ENCODE data around the gene PPP1R9B.
A peak's percentile ranks its signal among the peaks of the same experiment; 100 is the strongest.

Gene PPP1R9B

GRCh38 chr17:50111673-50112655 lies 38.5 kb downstream of the PPP1R9B start:
- Histone ChIP-seq H3K9ac (ENCODE audit: insufficient read length, low read depth) (peak overlapping the region; percentile 66), H3K36me3 (ENCODE audit: insufficient read depth, insufficient read length, low read length) (peaks cover 36% of the 10 kb centered on the region), H3K4me3 (ENCODE audit: insufficient read length, low read depth) (no peak overlapping the region), H3K27me3 (ENCODE audit: insufficient read depth, insufficient read length) (no peaks in the 10 kb centered on the region), H3K9me3 (ENCODE audit: insufficient read depth, low read length) (no peaks in the 10 kb centered on the region), H3K4me1 (ENCODE audit: insufficient read depth, insufficient read length) (peaks cover 35% of the 10 kb centered on the region)
- TF ChIP-seq YY1 (IDR thresholded peaks at IDR 0.05; ENCODE audit: insufficient read depth, insufficient read length) (no peak), ZNF274 (IDR thresholded peaks at IDR 0.05; ENCODE audit: low read depth, low read length) (no peak), SUZ12 (IDR thresholded peaks at IDR 0.05; ENCODE audit: extremely low read depth, insufficient read depth, insufficient read length) (no peak)
- no peak for DNase-seq (ENCODE audit: low read depth, low spot score)

- no peak overlapping the region for H3K9ac ChIP-seq (ENCODE audit: insufficient read length, low read depth)
- H3K4me3 ChIP-seq (ENCODE audit: insufficient read length, low read depth), result no peak overlapping the region
- no peak for TF ChIP-seq SUZ12 (IDR thresholded peaks at IDR 0.05; ENCODE audit: extremely low read depth, insufficient read depth, insufficient read length)
- no peak for TF ChIP-seq YY1 (IDR thresholded peaks at IDR 0.05; ENCODE audit: insufficient read depth, insufficient read length)
- TF ChIP-seq ZNF274 (IDR thresholded peaks at IDR 0.05; ENCODE audit: low read depth, low read length), result no peak
- H3K4me1 ChIP-seq (ENCODE audit: insufficient read depth, insufficient read length), result peaks cover 35% of the 10 kb centered on the region
- H3K9me3 ChIP-seq (ENCODE audit: insufficient read depth, low read length), result no peaks in the 10 kb centered on the region
- DNase-seq (ENCODE audit: low read depth, low spot score), result no peak
- H3K36me3 ChIP-seq (ENCODE audit: insufficient read depth, insufficient read length, low read length), result peaks cover 42% of the 10 kb centered on the region
- H3K27me3 ChIP-seq (ENCODE audit: insufficient read depth, insufficient read length), result no peaks in the 10 kb centered on the region
Observed at GRCh38 chr17:50110591-50111349, 39.7 kb downstream of the PPP1R9B start.

- peaks cover 42% of the 10 kb centered on the region for H3K36me3 ChIP-seq (ENCODE audit: insufficient read depth, insufficient read length, low read length)
- H3K4me3 ChIP-seq (ENCODE audit: insufficient read length, low read depth), result no peak overlapping the region
- no peaks in the 10 kb centered on the region for H3K27me3 ChIP-seq (ENCODE audit: insufficient read depth, insufficient read length)
- no peak for DNase-seq (ENCODE audit: low read depth, low spot score)
- no peak overlapping the region for H3K9ac ChIP-seq (ENCODE audit: insufficient read length, low read depth)
- no peaks in the 10 kb centered on the region for H3K9me3 ChIP-seq (ENCODE audit: insufficient read depth, low read length)
- H3K4me1 ChIP-seq (ENCODE audit: insufficient read depth, insufficient read length), result peaks cover 31% of the 10 kb centered on the region
- TF ChIP-seq SUZ12 (IDR thresholded peaks at IDR 0.05; ENCODE audit: extremely low read depth, insufficient read depth, insufficient read length) (no peak), YY1 (IDR thresholded peaks at IDR 0.05; ENCODE audit: insufficient read depth, insufficient read length) (no peak), ZNF274 (IDR thresholded peaks at IDR 0.05; ENCODE audit: low read depth, low read length) (no peak)
Observed at GRCh38 chr17:50109785-50110184, 40.7 kb downstream of the PPP1R9B start.

- peaks cover 28% of the 10 kb centered on the region for H3K4me1 ChIP-seq (ENCODE audit: insufficient read depth, insufficient read length)
- TF ChIP-seq SUZ12 (IDR thresholded peaks at IDR 0.05; ENCODE audit: extremely low read depth, insufficient read depth, insufficient read length), result no peak
- TF ChIP-seq YY1 (IDR thresholded peaks at IDR 0.05; ENCODE audit: insufficient read depth, insufficient read length), result no peak
- no peak for TF ChIP-seq ZNF274 (IDR thresholded peaks at IDR 0.05; ENCODE audit: low read depth, low read length)
- no peak overlapping the region for H3K4me3 ChIP-seq (ENCODE audit: insufficient read length, low read depth)
- DNase-seq (ENCODE audit: low read depth, low spot score), result no peak
- H3K27me3 ChIP-seq (ENCODE audit: insufficient read depth, insufficient read length), result no peaks in the 10 kb centered on the region
- H3K9me3 ChIP-seq (ENCODE audit: insufficient read depth, low read length), result no peaks in the 10 kb centered on the region
- H3K9ac ChIP-seq (ENCODE audit: insufficient read length, low read depth), result no peak overlapping the region
- peaks cover 42% of the 10 kb centered on the region for H3K36me3 ChIP-seq (ENCODE audit: insufficient read depth, insufficient read length, low read length)
Observed at GRCh38 chr17:50109207-50109606, 41.3 kb downstream of the PPP1R9B start.

- H3K9ac ChIP-seq (ENCODE audit: insufficient read length, low read depth), result no peak overlapping the region
- no peak for DNase-seq (ENCODE audit: low read depth, low spot score)
- H3K9me3 ChIP-seq (ENCODE audit: insufficient read depth, low read length), result no peaks in the 10 kb centered on the region
- no peak overlapping the region for H3K4me3 ChIP-seq (ENCODE audit: insufficient read length, low read depth)
- peaks cover 36% of the 10 kb centered on the region for H3K36me3 ChIP-seq (ENCODE audit: insufficient read depth, insufficient read length, low read length)
- TF ChIP-seq SUZ12 (IDR thresholded peaks at IDR 0.05; ENCODE audit: extremely low read depth, insufficient read depth, insufficient read length), result no peak
- no peak for TF ChIP-seq YY1 (IDR thresholded peaks at IDR 0.05; ENCODE audit: insufficient read depth, insufficient read length)
- TF ChIP-seq ZNF274 (IDR thresholded peaks at IDR 0.05; ENCODE audit: low read depth, low read length), result no peak
- H3K4me1 ChIP-seq (ENCODE audit: insufficient read depth, insufficient read length), result peaks cover 23% of the 10 kb centered on the region
- H3K27me3 ChIP-seq (ENCODE audit: insufficient read depth, insufficient read length), result no peaks in the 10 kb centered on the region
Observed at GRCh38 chr17:50108556-50108955, 41.9 kb downstream of the PPP1R9B start.

- H3K9me3 ChIP-seq (ENCODE audit: insufficient read depth, low read length), result no peaks in the 10 kb centered on the region
- no peak for TF ChIP-seq SUZ12 (IDR thresholded peaks at IDR 0.05; ENCODE audit: extremely low read depth, insufficient read depth, insufficient read length)
- no peak for TF ChIP-seq ZNF274 (IDR thresholded peaks at IDR 0.05; ENCODE audit: low read depth, low read length)
- TF ChIP-seq YY1 (IDR thresholded peaks at IDR 0.05; ENCODE audit: insufficient read depth, insufficient read length), result no peak
- H3K27me3 ChIP-seq (ENCODE audit: insufficient read depth, insufficient read length), result no peaks in the 10 kb centered on the region
- H3K4me3 ChIP-seq (ENCODE audit: insufficient read length, low read depth), result no peak overlapping the region
- no peak for DNase-seq (ENCODE audit: low read depth, low spot score)
- peaks cover 18% of the 10 kb centered on the region for H3K4me1 ChIP-seq (ENCODE audit: insufficient read depth, insufficient read length)
- H3K9ac ChIP-seq (ENCODE audit: insufficient read length, low read depth), result no peak overlapping the region
- peaks cover 33% of the 10 kb centered on the region for H3K36me3 ChIP-seq (ENCODE audit: insufficient read depth, insufficient read length, low read length)
Observed at GRCh38 chr17:50107790-50108414, 42.6 kb downstream of the PPP1R9B start.

Measured in NT2/D1 (cell line).